COLO829 (cell line): ENCODE data around the gene RAB3D.
"Not testable (repeated sequence)": the region's sequence is repeated elsewhere in the genome, so short reads cannot be mapped to it uniquely, and the experiment has no call there.

Experiments
- DNase-seq: peaks from one replicate; pipeline ENCODE4 v3.0.0; 2012; ENCODE audit warnings: low spot score

The RAB3D gene

GRCh38 chr19:11338121-11338520, 1.3 kb downstream of the RAB3D start:
- no peak for DNase-seq

GRCh38 chr19:11337080-11337479, 2.4 kb downstream of the RAB3D start:
- no peak for DNase-seq

- no peak for DNase-seq
Observed at GRCh38 chr19:11335449-11336146, 3.9 kb downstream of the RAB3D start.

- DNase-seq: not testable (repeated sequence)
Observed at GRCh38 chr19:11333838-11334237, 5.6 kb downstream of the RAB3D start.

GRCh38 chr19:11332822-11333221, 6.6 kb downstream of the RAB3D start:
- no peak for DNase-seq

GRCh38 chr19:11331502-11331901, 8.0 kb downstream of the RAB3D start:
- no peak for DNase-seq

- DNase-seq: no peak
Observed at GRCh38 chr19:11330127-11330526, 9.3 kb downstream of the RAB3D start.

GRCh38 chr19:11325544-11325943, 13.9 kb downstream of the RAB3D start:
- no peak for DNase-seq

- DNase-seq: no peak
Observed at GRCh38 chr19:11324748-11325389, 14.6 kb downstream of the RAB3D start.

GRCh38 chr19:11324079-11324661, 15.3 kb downstream of the RAB3D start:
- peak; percentile 57 for DNase-seq

GRCh38 chr19:11323601-11324078, 15.8 kb downstream of the RAB3D start:
- no peak for DNase-seq

- no peak for DNase-seq
Observed at GRCh38 chr19:11322269-11323024, 17.0 kb downstream of the RAB3D start.

GRCh38 chr19:11321191-11322126, 18.0 kb downstream of the RAB3D start:
- DNase-seq: no peak

GRCh38 chr19:11320278-11320995, 19.0 kb downstream of the RAB3D start:
- not testable (repeated sequence) for DNase-seq

- no peak for DNase-seq
Observed at GRCh38 chr19:11306337-11306736, 33.1 kb downstream of the RAB3D start.

- peak; percentile 20 for DNase-seq
Observed at GRCh38 chr19:11304936-11305335, 34.5 kb downstream of the RAB3D start.

- DNase-seq: no peak
Observed at GRCh38 chr19:11300811-11301120, 38.7 kb downstream of the RAB3D start.

GRCh38 chr19:11299946-11300810, 39.3 kb downstream of the RAB3D start:
- DNase-seq: no peak

GRCh38 chr19:11296264-11296663, 43.2 kb downstream of the RAB3D start:
- DNase-seq: no peak

- no peak for DNase-seq
Observed at GRCh38 chr19:11295665-11296245, 43.7 kb downstream of the RAB3D start, which contains the start of gene TSPAN16. TSPAN16 (plus strand) TSS chr19:11296160; CDS start chr19:11296298, 138 bp downstream.
